Measurements from ENCODE around the gene RAB10. TPM values are rescaled to one million over a fixed set of nuclear protein-coding genes. Genes with fewer than 3 reads are reported as not detected.
A peak's percentile ranks its signal among the peaks of the same experiment; 100 is the strongest.

Gene RAB10
- total and polyA plus RNA-seq, 9 of the 15 experiments (the other 6 are each of a cell fraction or from before 2014, with no cell fraction given), result 25.1 to 214 (median 157) TPM

DNA sequence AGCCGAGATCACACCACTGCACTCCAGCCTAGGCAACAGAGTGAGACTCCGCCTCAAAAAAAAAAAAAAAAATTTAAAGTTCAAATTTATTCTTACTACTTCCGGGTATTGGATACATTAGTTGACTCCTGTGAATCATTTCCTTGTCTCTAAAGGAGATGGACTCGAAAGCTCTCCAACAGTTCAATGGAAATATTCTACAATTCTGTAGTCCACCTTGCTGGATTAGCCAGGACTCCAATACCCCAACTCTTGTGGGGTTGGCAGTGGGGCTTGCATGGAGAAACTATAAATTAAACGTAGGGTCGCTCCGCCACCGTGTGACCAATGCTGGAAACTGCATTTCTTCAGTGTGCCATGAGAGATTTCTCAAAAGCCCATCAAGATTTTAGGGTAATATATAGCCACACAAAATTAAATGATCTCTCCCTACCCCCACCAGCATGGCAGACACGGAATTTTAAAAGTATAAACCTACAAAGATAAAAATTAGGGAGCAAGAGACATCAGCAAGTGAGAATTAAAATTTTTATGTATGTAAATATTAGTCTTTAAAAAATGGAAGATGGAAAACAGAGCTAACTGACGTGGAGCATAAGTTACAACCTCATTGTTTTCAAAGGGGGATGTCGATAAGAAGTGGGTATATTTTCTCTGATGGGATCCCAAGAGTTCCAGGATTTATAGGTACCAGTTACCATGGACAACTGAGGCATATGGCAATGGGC is 111.2 kb downstream of the RAB10 start (continued):
- TF ChIP-seq, protein P1, sequence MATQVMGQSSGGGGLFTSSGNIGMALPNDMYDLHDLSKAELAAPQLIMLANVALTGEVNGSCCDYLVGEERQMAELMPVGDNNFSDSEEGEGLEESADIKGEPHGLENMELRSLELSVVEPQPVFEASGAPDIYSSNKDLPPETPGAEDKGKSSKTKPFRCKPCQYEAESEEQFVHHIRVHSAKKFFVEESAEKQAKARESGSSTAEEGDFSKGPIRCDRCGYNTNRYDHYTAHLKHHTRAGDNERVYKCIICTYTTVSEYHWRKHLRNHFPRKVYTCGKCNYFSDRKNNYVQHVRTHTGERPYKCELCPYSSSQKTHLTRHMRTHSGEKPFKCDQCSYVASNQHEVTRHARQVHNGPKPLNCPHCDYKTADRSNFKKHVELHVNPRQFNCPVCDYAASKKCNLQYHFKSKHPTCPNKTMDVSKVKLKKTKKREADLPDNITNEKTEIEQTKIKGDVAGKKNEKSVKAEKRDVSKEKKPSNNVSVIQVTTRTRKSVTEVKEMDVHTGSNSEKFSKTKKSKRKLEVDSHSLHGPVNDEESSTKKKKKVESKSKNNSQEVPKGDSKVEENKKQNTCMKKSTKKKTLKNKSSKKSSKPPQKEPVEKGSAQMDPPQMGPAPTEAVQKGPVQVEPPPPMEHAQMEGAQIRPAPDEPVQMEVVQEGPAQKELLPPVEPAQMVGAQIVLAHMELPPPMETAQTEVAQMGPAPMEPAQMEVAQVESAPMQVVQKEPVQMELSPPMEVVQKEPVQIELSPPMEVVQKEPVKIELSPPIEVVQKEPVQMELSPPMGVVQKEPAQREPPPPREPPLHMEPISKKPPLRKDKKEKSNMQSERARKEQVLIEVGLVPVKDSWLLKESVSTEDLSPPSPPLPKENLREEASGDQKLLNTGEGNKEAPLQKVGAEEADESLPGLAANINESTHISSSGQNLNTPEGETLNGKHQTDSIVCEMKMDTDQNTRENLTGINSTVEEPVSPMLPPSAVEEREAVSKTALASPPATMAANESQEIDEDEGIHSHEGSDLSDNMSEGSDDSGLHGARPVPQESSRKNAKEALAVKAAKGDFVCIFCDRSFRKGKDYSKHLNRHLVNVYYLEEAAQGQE (IDR thresholded peaks at IDR 0.05; ENCODE audit: borderline replicate concordance), result peak; percentile 93
- TF ChIP-seq, protein P1 (CRISPR knock-in tag; IDR thresholded peaks at IDR 0.05; ENCODE audit: low read depth), result no peak
- TF ChIP-seq JUND (IDR thresholded peaks at IDR 0.05; ENCODE audit: borderline replicate concordance, low read depth, low read length), result peak; percentile 13; the same call in 1 of the 2 replicates
- TF ChIP-seq JUND (tag; IDR thresholded peaks at IDR 0.05; ENCODE audit: borderline replicate concordance, low read depth, low read length), result no peak
- TF ChIP-seq, protein P2, sequence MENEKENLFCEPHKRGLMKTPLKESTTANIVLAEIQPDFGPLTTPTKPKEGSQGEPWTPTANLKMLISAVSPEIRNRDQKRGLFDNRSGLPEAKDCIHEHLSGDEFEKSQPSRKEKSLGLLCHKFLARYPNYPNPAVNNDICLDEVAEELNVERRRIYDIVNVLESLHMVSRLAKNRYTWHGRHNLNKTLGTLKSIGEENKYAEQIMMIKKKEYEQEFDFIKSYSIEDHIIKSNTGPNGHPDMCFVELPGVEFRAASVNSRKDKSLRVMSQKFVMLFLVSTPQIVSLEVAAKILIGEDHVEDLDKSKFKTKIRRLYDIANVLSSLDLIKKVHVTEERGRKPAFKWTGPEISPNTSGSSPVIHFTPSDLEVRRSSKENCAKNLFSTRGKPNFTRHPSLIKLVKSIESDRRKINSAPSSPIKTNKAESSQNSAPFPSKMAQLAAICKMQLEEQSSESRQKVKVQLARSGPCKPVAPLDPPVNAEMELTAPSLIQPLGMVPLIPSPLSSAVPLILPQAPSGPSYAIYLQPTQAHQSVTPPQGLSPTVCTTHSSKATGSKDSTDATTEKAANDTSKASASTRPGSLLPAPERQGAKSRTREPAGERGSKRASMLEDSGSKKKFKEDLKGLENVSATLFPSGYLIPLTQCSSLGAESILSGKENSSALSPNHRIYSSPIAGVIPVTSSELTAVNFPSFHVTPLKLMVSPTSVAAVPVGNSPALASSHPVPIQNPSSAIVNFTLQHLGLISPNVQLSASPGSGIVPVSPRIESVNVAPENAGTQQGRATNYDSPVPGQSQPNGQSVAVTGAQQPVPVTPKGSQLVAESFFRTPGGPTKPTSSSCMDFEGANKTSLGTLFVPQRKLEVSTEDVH (IDR thresholded peaks at IDR 0.05; ENCODE audit: low read depth, partially characterized antibody), result peak; percentile 43
- TF ChIP-seq SMC3 (conservative IDR thresholded peaks at IDR 0.05; ENCODE audit: insufficient read depth, low read depth, low read length), result peak; percentile 91
- TF ChIP-seq NFIC (IDR thresholded peaks at IDR 0.05), result 0 out of 2 replicates have a peak, but pooled peaks have one; percentile 15
- TF ChIP-seq ARID2 (IDR thresholded peaks at IDR 0.05), result peak; percentile 82; the same call in 1 of the 2 replicates
- TF ChIP-seq, protein P3, sequence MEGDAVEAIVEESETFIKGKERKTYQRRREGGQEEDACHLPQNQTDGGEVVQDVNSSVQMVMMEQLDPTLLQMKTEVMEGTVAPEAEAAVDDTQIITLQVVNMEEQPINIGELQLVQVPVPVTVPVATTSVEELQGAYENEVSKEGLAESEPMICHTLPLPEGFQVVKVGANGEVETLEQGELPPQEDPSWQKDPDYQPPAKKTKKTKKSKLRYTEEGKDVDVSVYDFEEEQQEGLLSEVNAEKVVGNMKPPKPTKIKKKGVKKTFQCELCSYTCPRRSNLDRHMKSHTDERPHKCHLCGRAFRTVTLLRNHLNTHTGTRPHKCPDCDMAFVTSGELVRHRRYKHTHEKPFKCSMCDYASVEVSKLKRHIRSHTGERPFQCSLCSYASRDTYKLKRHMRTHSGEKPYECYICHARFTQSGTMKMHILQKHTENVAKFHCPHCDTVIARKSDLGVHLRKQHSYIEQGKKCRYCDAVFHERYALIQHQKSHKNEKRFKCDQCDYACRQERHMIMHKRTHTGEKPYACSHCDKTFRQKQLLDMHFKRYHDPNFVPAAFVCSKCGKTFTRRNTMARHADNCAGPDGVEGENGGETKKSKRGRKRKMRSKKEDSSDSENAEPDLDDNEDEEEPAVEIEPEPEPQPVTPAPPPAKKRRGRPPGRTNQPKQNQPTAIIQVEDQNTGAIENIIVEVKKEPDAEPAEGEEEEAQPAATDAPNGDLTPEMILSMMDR (IDR thresholded peaks at IDR 0.05 in 2 of 3, conservative IDR thresholded peaks at IDR 0.05 in 1 of 3; ENCODE audit: insufficient read depth in 2 of 3, low read depth in 1 of 3, low read length in 3 of 3), result peak; percentile 75 to 90 (median 87)
- TF ChIP-seq, protein P4, sequence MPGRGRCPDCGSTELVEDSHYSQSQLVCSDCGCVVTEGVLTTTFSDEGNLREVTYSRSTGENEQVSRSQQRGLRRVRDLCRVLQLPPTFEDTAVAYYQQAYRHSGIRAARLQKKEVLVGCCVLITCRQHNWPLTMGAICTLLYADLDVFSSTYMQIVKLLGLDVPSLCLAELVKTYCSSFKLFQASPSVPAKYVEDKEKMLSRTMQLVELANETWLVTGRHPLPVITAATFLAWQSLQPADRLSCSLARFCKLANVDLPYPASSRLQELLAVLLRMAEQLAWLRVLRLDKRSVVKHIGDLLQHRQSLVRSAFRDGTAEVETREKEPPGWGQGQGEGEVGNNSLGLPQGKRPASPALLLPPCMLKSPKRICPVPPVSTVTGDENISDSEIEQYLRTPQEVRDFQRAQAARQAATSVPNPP (IDR thresholded peaks at IDR 0.05; ENCODE audit: borderline replicate concordance, insufficient read depth, insufficient read length), result no peak
- TF ChIP-seq CC2D1A (IDR thresholded peaks at IDR 0.05), result peak; percentile 43
- TF ChIP-seq EZH2 (IDR thresholded peaks at IDR 0.05; ENCODE audit: borderline replicate concordance, low read depth, low read length), result no peak
- no peak for TF ChIP-seq NUFIP1 (IDR thresholded peaks at IDR 0.05; ENCODE audit: partially characterized antibody)
